Osteocyte (in vitro differentiated cells): ENCODE measurements around the gene PTPRD. TPM values are rescaled to one million over a fixed set of nuclear protein-coding genes. Genes with fewer than 3 reads are reported as not detected.

Experiments
- DNase-seq: peaks from one replicate; pipeline ENCODE4 v3.0.0; 2021; ENCODE audit warnings: mixed read lengths; ENCODE audit not compliant: unreplicated experiment; ENCODE audit errors: extremely low spot score
- H3K27ac Mint-ChIP-seq: one replicate; pipeline ENCODE4 v1.8.0; 2021; ENCODE audit warnings: mild to moderate bottlenecking, mixed read lengths; ENCODE audit not compliant: unreplicated experiment
- H3K27me3 Mint-ChIP-seq: one replicate; pipeline ENCODE4 v1.8.0; 2021; ENCODE audit warnings: mixed read lengths; ENCODE audit not compliant: unreplicated experiment
- H3K36me3 Mint-ChIP-seq: one replicate; pipeline ENCODE4 v1.8.0; 2021; ENCODE audit warnings: mixed read lengths; ENCODE audit not compliant: unreplicated experiment
- H3K4me1 Mint-ChIP-seq: one replicate; pipeline ENCODE4 v1.8.0; 2021; ENCODE audit warnings: mixed read lengths; ENCODE audit not compliant: unreplicated experiment
- H3K4me3 Mint-ChIP-seq: one replicate; pipeline ENCODE4 v1.8.0; 2021; ENCODE audit warnings: mild to moderate bottlenecking, moderate library complexity, mixed read lengths; ENCODE audit not compliant: unreplicated experiment
- H3K9me3 Mint-ChIP-seq: one replicate; pipeline ENCODE4 v1.8.0; 2021; ENCODE audit warnings: mixed read lengths; ENCODE audit not compliant: unreplicated experiment
- CTCF ChIP-seq: fragments of 200-600 bp; sonication (generic); IDR thresholded peaks from 2 replicates; pipeline ENCODE4 v1.5.0; 2021; ENCODE audit warnings: antibody characterized with exemption, mild to moderate bottlenecking, moderate library complexity
- total RNA-seq: library from RNA; stranded (reverse); gene quantifications from 2 replicates; pipeline ENCODE4 v1.2.1, GENCODE V29; 2021

Gene PTPRD
- total RNA-seq, 1 donor from 2014 or later: 5.4 TPM

DNA sequence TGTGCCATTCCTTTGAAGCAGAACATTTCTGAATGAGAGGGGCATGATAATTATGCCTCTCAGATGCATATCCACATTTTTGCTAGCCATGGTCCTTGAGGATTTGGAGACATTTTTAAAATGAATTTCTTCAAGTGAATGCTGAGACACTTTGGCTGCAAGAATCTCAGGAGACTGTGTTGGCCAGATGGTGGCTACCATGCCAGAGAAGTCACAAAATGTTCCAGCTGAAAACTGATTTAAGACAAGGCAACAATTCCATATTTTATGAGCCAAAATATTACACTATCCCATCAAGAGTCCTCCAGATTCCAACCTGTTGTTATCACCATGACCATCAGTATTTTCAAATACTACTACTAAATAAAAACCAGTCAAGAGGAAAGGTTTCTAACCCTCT, 1953.7 kb downstream of the PTPRD start:
- no peak overlapping the region for H3K27ac Mint-ChIP-seq
- no peaks in the 10 kb centered on the region for H3K9me3 Mint-ChIP-seq
- peaks cover 4% of the 10 kb centered on the region for H3K4me1 Mint-ChIP-seq
- H3K27me3 Mint-ChIP-seq: no peaks in the 10 kb centered on the region
- no peak for DNase-seq
- no peak overlapping the region for H3K4me3 Mint-ChIP-seq
- no peak for TF ChIP-seq CTCF
- H3K36me3 Mint-ChIP-seq: no peaks in the 10 kb centered on the region

GRCh38 chr9:8655071-8655470, 1957.7 kb downstream of the PTPRD start:
- no peak overlapping the region for H3K4me3 Mint-ChIP-seq
- H3K27ac Mint-ChIP-seq: no peak overlapping the region
- no peaks in the 10 kb centered on the region for H3K27me3 Mint-ChIP-seq
- no peaks in the 10 kb centered on the region for H3K4me1 Mint-ChIP-seq
- no peak for DNase-seq
- H3K9me3 Mint-ChIP-seq: no peaks in the 10 kb centered on the region
- no peaks in the 10 kb centered on the region for H3K36me3 Mint-ChIP-seq
- TF ChIP-seq CTCF: no peak

- no peaks in the 10 kb centered on the region for H3K9me3 Mint-ChIP-seq
- TF ChIP-seq CTCF: no peak
- no peaks in the 10 kb centered on the region for H3K4me1 Mint-ChIP-seq
- no peaks in the 10 kb centered on the region for H3K27me3 Mint-ChIP-seq
- H3K27ac Mint-ChIP-seq: no peak overlapping the region
- H3K36me3 Mint-ChIP-seq: no peaks in the 10 kb centered on the region
- DNase-seq: no peak
- no peak overlapping the region for H3K4me3 Mint-ChIP-seq
These were observed 1958.9 kb downstream of the PTPRD start for GRCh38 chr9:8653855-8654254.

DNA sequence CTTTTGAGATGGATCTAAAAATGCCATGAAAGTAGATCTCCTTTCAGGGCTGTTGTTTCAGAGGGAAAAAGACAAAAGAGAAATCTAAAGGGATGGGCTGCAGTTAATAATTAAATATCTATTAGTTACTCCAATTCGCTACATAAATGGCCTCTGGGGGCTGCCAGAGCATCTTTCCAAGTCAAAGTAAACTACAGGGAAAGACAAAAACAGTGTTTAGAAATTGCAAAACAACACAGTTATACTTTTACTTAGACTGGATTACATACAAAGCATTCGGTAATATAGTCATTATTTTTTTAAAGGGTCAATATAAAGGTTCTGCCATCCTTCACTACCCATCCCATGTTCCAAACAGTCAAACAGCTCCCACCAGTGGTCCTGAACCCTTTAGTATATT, 1959.7 kb downstream of the PTPRD start:
- no peak overlapping the region for H3K4me3 Mint-ChIP-seq
- H3K27ac Mint-ChIP-seq: no peak overlapping the region
- no peak for DNase-seq
- no peaks in the 10 kb centered on the region for H3K36me3 Mint-ChIP-seq
- H3K27me3 Mint-ChIP-seq: no peaks in the 10 kb centered on the region
- no peak for TF ChIP-seq CTCF
- H3K9me3 Mint-ChIP-seq: no peaks in the 10 kb centered on the region
- H3K4me1 Mint-ChIP-seq: no peaks in the 10 kb centered on the region

DNA sequence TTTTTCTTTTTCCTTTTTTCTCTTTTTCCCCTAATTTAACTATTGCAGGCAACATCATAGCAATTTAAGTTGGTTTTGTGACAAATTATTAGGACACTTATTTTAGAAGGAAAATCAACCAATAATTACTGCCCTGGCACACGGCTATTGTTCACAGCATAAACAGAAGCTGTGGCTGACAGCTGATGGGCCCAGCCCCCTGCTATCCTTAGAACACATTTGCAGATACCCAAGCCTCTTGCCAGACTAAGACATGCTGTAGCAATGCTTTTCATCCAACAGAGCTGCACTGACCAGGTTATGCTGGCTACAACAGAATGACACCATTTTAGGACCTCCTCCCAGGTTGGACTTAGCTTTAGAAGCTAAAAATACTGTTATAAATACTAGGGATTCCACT, 1960.5 kb downstream of the PTPRD start:
- no peak for TF ChIP-seq CTCF
- H3K27me3 Mint-ChIP-seq: no peaks in the 10 kb centered on the region
- no peaks in the 10 kb centered on the region for H3K4me1 Mint-ChIP-seq
- no peaks in the 10 kb centered on the region for H3K36me3 Mint-ChIP-seq
- no peak for DNase-seq
- H3K4me3 Mint-ChIP-seq: no peak overlapping the region
- H3K9me3 Mint-ChIP-seq: no peaks in the 10 kb centered on the region
- no peak overlapping the region for H3K27ac Mint-ChIP-seq
